Stimulated activated naive B cell treated with anti-CD40 and anti-IgM and Interleukin-4, amounts not matched to agents 10 μg/mL and 1 μg/mL and 100 μg/mL, for 72 hours (primary cell): ENCODE data around the gene LCE1A.

Source experiments
- ATAC-seq, 2 donors: fragments of 150-1000 bp; cut with Tn5 transposase; replicated peaks; 2 replicates each; pipeline ENCODE4 v1.10.0; 2021; ENCODE audit warnings: moderate library complexity in 1 of 2
- DNase-seq: peaks from one replicate; pipeline ENCODE4 v3.0.0; 2021
- H3K27ac Mint-ChIP-seq: one replicate; pipeline ENCODE4 v1.8.0; 2022; ENCODE audit warnings: mild to moderate bottlenecking, mixed read lengths
- H3K27me3 Mint-ChIP-seq, 2 donors: one replicate each; pipeline ENCODE4 v1.8.0; 2022; ENCODE audit warnings: mixed read lengths in 2 of 2
- H3K36me3 Mint-ChIP-seq, 2 donors: one replicate each; pipeline ENCODE4 v1.8.0; 2022; ENCODE audit warnings: mixed read lengths in 2 of 2, mild to moderate bottlenecking in 1 of 2
- H3K4me1 Mint-ChIP-seq, 2 donors: one replicate each; pipeline ENCODE4 v1.8.0; 2022; ENCODE audit warnings: mixed read lengths in 2 of 2, mild to moderate bottlenecking in 1 of 2
- H3K4me3 Mint-ChIP-seq, 2 donors: one replicate each; pipeline ENCODE4 v1.8.0; 2022; ENCODE audit warnings: mild to moderate bottlenecking in 2 of 2, mixed read lengths in 2 of 2, moderate library complexity in 1 of 2
- H3K9me3 Mint-ChIP-seq, 2 donors: one replicate each; pipeline ENCODE4 v1.8.0; 2022; ENCODE audit warnings: mixed read lengths in 2 of 2, mild to moderate bottlenecking in 1 of 2

Gene LCE1A

GRCh38 chr1:152827173-152827572, at the start of gene LCE1A:
Gene LCE1A (plus strand): TSS chr1:152827473. CDS start chr1:152827473, 0 bp downstream.
- Mint-ChIP-seq H3K27ac (no peak within 1 kb of the TSS), H3K4me1 (no peaks in the 10 kb centered on the region), H3K36me3 (no peaks in the 10 kb centered on the region), H3K27me3 (peaks cover 33 to 38% of the 10 kb centered on the region in 2 donors), H3K9me3 (no peaks in the 10 kb centered on the region), H3K4me3 (no peak within 1 kb of the TSS)
- ATAC-seq (no peak), DNase-seq (no peak)

GRCh38 chr1:152777510-152778137, 49.6 kb upstream of the LCE1A start:
- DNase-seq: no peak
- H3K36me3 Mint-ChIP-seq: no peaks in the 10 kb centered on the region
- no peak for ATAC-seq
- H3K9me3 Mint-ChIP-seq: no peaks in the 10 kb centered on the region
- H3K27ac Mint-ChIP-seq: no peak overlapping the region
- no peak overlapping the region for H3K4me3 Mint-ChIP-seq
- H3K27me3 Mint-ChIP-seq: peaks cover 19 to 21% of the 10 kb centered on the region in 2 donors
- no peaks in the 10 kb centered on the region for H3K4me1 Mint-ChIP-seq

GRCh38 chr1:152783095-152783494, 44.2 kb upstream of the LCE1A start:
- DNase-seq (no peak), ATAC-seq (no peak)
- Mint-ChIP-seq H3K27ac (no peak overlapping the region), H3K9me3 (no peaks in the 10 kb centered on the region), H3K27me3 (peaks cover 30 to 43% of the 10 kb centered on the region in 2 donors), H3K36me3 (no peaks in the 10 kb centered on the region), H3K4me3 (no peak overlapping the region), H3K4me1 (no peaks in the 10 kb centered on the region)

- H3K9me3 Mint-ChIP-seq: no peaks in the 10 kb centered on the region
- no peaks in the 10 kb centered on the region for H3K36me3 Mint-ChIP-seq
- H3K4me1 Mint-ChIP-seq: no peaks in the 10 kb centered on the region
- ATAC-seq (no peak), DNase-seq (no peak)
- no peak within 1 kb of the TSS for H3K27ac Mint-ChIP-seq
- H3K4me3 Mint-ChIP-seq: no peak within 1 kb of the TSS
- peaks cover 30 to 37% of the 10 kb centered on the region in 2 donors for H3K27me3 Mint-ChIP-seq
Observed at GRCh38 chr1:152786077-152786476, 41.2 kb upstream of the LCE1A start, which contains the start of gene LCE1E. Gene LCE1E (plus strand): TSS chr1:152786257. CDS start chr1:152787300, 1,043 bp downstream.

- Mint-ChIP-seq H3K36me3 (no peaks in the 10 kb centered on the region), H3K4me1 (no peaks in the 10 kb centered on the region), H3K27me3 (peaks cover 11 to 12% of the 10 kb centered on the region in 2 donors), H3K4me3 (no peak overlapping the region), H3K9me3 (peaks cover 0 to 4% of the 10 kb centered on the region in 2 donors), H3K27ac (no peak overlapping the region)
- DNase-seq (no peak), ATAC-seq (no peak)
Observed at GRCh38 chr1:152795686-152796085, 31.6 kb upstream of the LCE1A start.

- H3K4me3 Mint-ChIP-seq: no peak within 1 kb of the TSS
- H3K4me1 Mint-ChIP-seq: no peaks in the 10 kb centered on the region
- H3K9me3 Mint-ChIP-seq: peaks cover 0 to 4% of the 10 kb centered on the region in 2 donors
- H3K27me3 Mint-ChIP-seq: peaks cover 14 to 15% of the 10 kb centered on the region in 2 donors
- ATAC-seq (no peak), DNase-seq (no peak)
- H3K27ac Mint-ChIP-seq: no peak within 1 kb of the TSS
- no peaks in the 10 kb centered on the region for H3K36me3 Mint-ChIP-seq
Observed at GRCh38 chr1:152796421-152796820, 30.9 kb upstream of the LCE1A start, which contains the start of gene LCE1D. Gene LCE1D (plus strand): TSS chr1:152796721. CDS start chr1:152797795, 1,074 bp downstream.

GRCh38 chr1:152801333-152801732, 25.9 kb upstream of the LCE1A start:
- no peak overlapping the region for H3K27ac Mint-ChIP-seq
- ATAC-seq: no peak
- no peak overlapping the region for H3K4me3 Mint-ChIP-seq
- H3K9me3 Mint-ChIP-seq: peaks cover 0 to 4% of the 10 kb centered on the region in 2 donors
- H3K27me3 Mint-ChIP-seq: peaks cover 42 to 44% of the 10 kb centered on the region in 2 donors
- H3K36me3 Mint-ChIP-seq: no peaks in the 10 kb centered on the region
- no peaks in the 10 kb centered on the region for H3K4me1 Mint-ChIP-seq
- DNase-seq: no peak

- no peak for ATAC-seq
- Mint-ChIP-seq H3K4me1 (no peaks in the 10 kb centered on the region), H3K27me3 (peaks cover 28 to 38% of the 10 kb centered on the region in 2 donors), H3K27ac (no peak within 1 kb of the TSS), H3K9me3 (peaks cover 1 to 3% of the 10 kb centered on the region in 2 donors), H3K4me3 (no peak within 1 kb of the TSS), H3K36me3 (no peaks in the 10 kb centered on the region)
- no peak for DNase-seq
Observed at GRCh38 chr1:152806576-152806975, 20.7 kb upstream of the LCE1A start, which contains the start of gene LCE1C. Gene LCE1C (minus strand): TSS chr1:152806651. CDS start chr1:152805478, 1,173 bp downstream.

- no peaks in the 10 kb centered on the region for H3K36me3 Mint-ChIP-seq
Observed at GRCh38 chr1:152811050-152811449, 16.2 kb upstream of the LCE1A start.

GRCh38 chr1:152811671-152812070, 15.6 kb upstream of the LCE1A start, which contains the start of gene LCE1B:
Gene LCE1B (plus strand): TSS chr1:152811971. CDS start chr1:152812447, 476 bp downstream.
- Mint-ChIP-seq H3K4me3 (no peak within 1 kb of the TSS), H3K9me3 (peaks cover 1 to 3% of the 10 kb centered on the region in 2 donors), H3K4me1 (no peaks in the 10 kb centered on the region), H3K27ac (no peak within 1 kb of the TSS), H3K27me3 (peaks cover 15 to 30% of the 10 kb centered on the region in 2 donors), H3K36me3 (no peaks in the 10 kb centered on the region)
- no peak for DNase-seq
- no peak for ATAC-seq

More at GRCh38 chr1:152811050-152811449, 16.2 kb upstream of the LCE1A start:
- Mint-ChIP-seq H3K27ac (no peak overlapping the region), H3K27me3 (peaks cover 13 to 30% of the 10 kb centered on the region in 2 donors), H3K4me3 (no peak overlapping the region), H3K9me3 (peaks cover 1 to 3% of the 10 kb centered on the region in 2 donors), H3K4me1 (no peaks in the 10 kb centered on the region)
- no peak for DNase-seq
- peak; percentile 31 to 48 for ATAC-seq

- H3K27me3 Mint-ChIP-seq: peaks cover 18 to 25% of the 10 kb centered on the region in 2 donors
- no peak overlapping the region for H3K4me3 Mint-ChIP-seq
- ATAC-seq: no peak
- H3K27ac Mint-ChIP-seq: no peak overlapping the region
- no peaks in the 10 kb centered on the region for H3K36me3 Mint-ChIP-seq
- no peak for DNase-seq
- peaks cover 3 to 5% of the 10 kb centered on the region in 2 donors for H3K4me1 Mint-ChIP-seq
- H3K9me3 Mint-ChIP-seq: peaks cover 0 to 2% of the 10 kb centered on the region in 2 donors
Observed at GRCh38 chr1:152817309-152817708, 10.0 kb upstream of the LCE1A start.

GRCh38 chr1:152823294-152823693, 4.0 kb upstream of the LCE1A start:
- DNase-seq: no peak
- no peak overlapping the region for H3K27ac Mint-ChIP-seq
- ATAC-seq: no peak

GRCh38 chr1:152824964-152825363, 2.3 kb upstream of the LCE1A start:
- Mint-ChIP-seq H3K9me3 (peaks cover 0 to 2% of the 10 kb centered on the region in 2 donors), H3K4me3 (no peak overlapping the region), H3K36me3 (no peaks in the 10 kb centered on the region), H3K4me1 (peaks cover 3 to 5% of the 10 kb centered on the region in 2 donors), H3K27ac (no peak overlapping the region), H3K27me3 (peaks cover 21 to 38% of the 10 kb centered on the region in 2 donors)
- DNase-seq (no peak), ATAC-seq (no peak)

More at GRCh38 chr1:152823294-152823693, 4.0 kb upstream of the LCE1A start:
- no peak overlapping the region for H3K4me3 Mint-ChIP-seq
- no peaks in the 10 kb centered on the region for H3K36me3 Mint-ChIP-seq
- H3K9me3 Mint-ChIP-seq: peaks cover 0 to 2% of the 10 kb centered on the region in 2 donors
- peaks cover 11 to 25% of the 10 kb centered on the region in 2 donors for H3K27me3 Mint-ChIP-seq
- peaks cover 3 to 5% of the 10 kb centered on the region in 2 donors for H3K4me1 Mint-ChIP-seq

GRCh38 chr1:152836870-152837269, 9.6 kb downstream of the LCE1A start:
- H3K4me1 Mint-ChIP-seq: no peaks in the 10 kb centered on the region
- H3K27ac Mint-ChIP-seq: no peak overlapping the region
- H3K9me3 Mint-ChIP-seq: peaks cover 0 to 4% of the 10 kb centered on the region in 2 donors
- DNase-seq: no peak
- H3K36me3 Mint-ChIP-seq: no peaks in the 10 kb centered on the region
- ATAC-seq: no peak
- peaks cover 7 to 8% of the 10 kb centered on the region in 2 donors for H3K27me3 Mint-ChIP-seq
- H3K4me3 Mint-ChIP-seq: no peak overlapping the region

- ATAC-seq (no peak), DNase-seq (no peak)
- no peaks in the 10 kb centered on the region for H3K9me3 Mint-ChIP-seq
- H3K36me3 Mint-ChIP-seq: no peaks in the 10 kb centered on the region
- no peak within 1 kb of the TSS for H3K27ac Mint-ChIP-seq
- H3K4me3 Mint-ChIP-seq: no peak within 1 kb of the TSS
- H3K4me1 Mint-ChIP-seq: no peaks in the 10 kb centered on the region
- H3K27me3 Mint-ChIP-seq: peaks cover 16 to 26% of the 10 kb centered on the region in 2 donors
Observed at GRCh38 chr1:152842556-152842955, 15.3 kb downstream of the LCE1A start, which contains the start of gene LCE6A. Gene LCE6A (plus strand): TSS chr1:152842856. CDS start chr1:152843521, 665 bp downstream.
